Keratinocyte (primary cell): Measurements from ENCODE around the gene C2orf76. TPM values are rescaled to one million over a fixed set of nuclear protein-coding genes. Genes with fewer than 3 reads are reported as not detected.

Source experiments
- DNase-seq: peaks from one replicate; pipeline ENCODE4 v3.0.0-alpha.2; 2011; ENCODE audit warnings: low read depth, missing footprints, low spot score
- FAIRE-seq: peaks from 2 replicates; lab custom pipeline; 2011; peaks lifted over from hg19 to GRCh38; lab: Jason Lieb, UNC
- H2AFZ ChIP-seq: 2 replicates; pipeline ENCODE4 v1.6.0; 2012; ENCODE audit warnings: low read length, control low read depth, inconsistent platforms; ENCODE audit not compliant: control insufficient read depth
- H3K27ac ChIP-seq: 2 replicates; pipeline ENCODE4 v1.5.1; 2011; ENCODE audit warnings: low read length; ENCODE audit not compliant: control insufficient read depth, insufficient read depth
- H3K27me3 ChIP-seq: 3 replicates; pipeline ENCODE4 v1.6.0; 2011; ENCODE audit warnings: low read length; ENCODE audit not compliant: control insufficient read depth, insufficient read depth; ENCODE audit errors: extremely low read depth
- H3K36me3 ChIP-seq, 2 experiments: 2 replicates in 1 of 2; 3 replicates in 1 of 2; pipeline ENCODE4 v1.5.1; 2011; ENCODE audit warnings: low read length in 2 of 2, mild to moderate bottlenecking in 1 of 2; ENCODE audit not compliant: control insufficient read depth in 2 of 2, insufficient read depth in 2 of 2; ENCODE audit errors: extremely low read depth in 1 of 2
- H3K4me1 ChIP-seq: 3 replicates; pipeline ENCODE4 v1.5.1; 2011; ENCODE audit warnings: low read length; ENCODE audit not compliant: control insufficient read depth, insufficient read depth; ENCODE audit errors: extremely low read depth
- H3K4me2 ChIP-seq: 3 replicates; pipeline ENCODE4 v1.6.0; 2011; ENCODE audit warnings: low read depth, low read length; ENCODE audit not compliant: control insufficient read depth, insufficient read depth; ENCODE audit errors: extremely low read depth
- H3K4me3 ChIP-seq, 3 experiments: fragments of 200-600 bp in 1 of 3; sonication (generic) in 1 of 3; 2 replicates in 2 of 3; 3 replicates in 1 of 3; pipeline ENCODE4 v1.5.1; 2011 to 2016; ENCODE audit warnings: low read length in 3 of 3, mild to moderate bottlenecking in 3 of 3, control low read depth in 2 of 3, inconsistent platforms in 1 of 3, low read depth in 1 of 3, mixed read lengths in 1 of 3, mixed run types in 1 of 3, moderate library complexity in 1 of 3; ENCODE audit not compliant: control insufficient read depth in 2 of 3, insufficient read depth in 2 of 3; ENCODE audit errors: extremely low read depth in 1 of 3
- H3K79me2 ChIP-seq: 2 replicates; pipeline ENCODE4 v1.6.0; 2012; ENCODE audit warnings: low read length; ENCODE audit not compliant: control insufficient read depth, insufficient read depth
- H3K9ac ChIP-seq: 3 replicates; pipeline ENCODE4 v1.6.0; 2011; ENCODE audit warnings: low read length; ENCODE audit not compliant: control insufficient read depth, insufficient read depth; ENCODE audit errors: extremely low read depth
- H3K9me1 ChIP-seq: 3 replicates; pipeline ENCODE4 v1.6.0; 2011; ENCODE audit warnings: low read length; ENCODE audit not compliant: control insufficient read depth, insufficient read depth; ENCODE audit errors: extremely low read depth
- H3K9me3 ChIP-seq: 2 replicates; pipeline ENCODE4 v1.5.1; 2012; ENCODE audit warnings: low read depth, low read length; ENCODE audit not compliant: control insufficient read depth
- H4K20me1 ChIP-seq: 3 replicates; pipeline ENCODE4 v1.6.0; 2011; ENCODE audit warnings: low read length; ENCODE audit not compliant: control insufficient read depth, insufficient read depth; ENCODE audit errors: extremely low read depth
- CTCF ChIP-seq, 3 experiments: IDR thresholded peaks in 1 of 3; conservative IDR thresholded peaks in 1 of 3; optimal IDR thresholded peaks in 1 of 3; 2 replicates in 2 of 3; 3 replicates in 1 of 3; pipeline versions ENCODE3 to v1.5.1; 2011; ENCODE audit warnings: low read length in 3 of 3, mild to moderate bottlenecking in 3 of 3, moderate library complexity in 2 of 3, control low read depth in 1 of 3, inconsistent platforms in 1 of 3; ENCODE audit not compliant: insufficient read depth in 2 of 3; ENCODE audit errors: extremely low read depth in 1 of 3
- EZH2 ChIP-seq: IDR thresholded peaks from one replicate; pipeline ENCODE4 v1.6.1; 2012; ENCODE audit warnings: inconsistent platforms, mild to moderate bottlenecking, low read length, moderate library complexity
- dilution Hi-C: fragments of 300-500 bp; cut with MboI; formaldehyde crosslinking; loops from one replicate; pipeline ENCODE4 v1.7.0; 2020; ENCODE audit warnings: low sequenced_read_pairs; ENCODE audit not compliant: extremely low pct_ligation_motif_present
- polyA plus RNA-seq, 5 experiments: library from polyadenylated mRNA; depleted of rRNA in 3 of 5; stranded (reverse) in 3 of 5; stranded (forward) in 1 of 5; unstranded in 1 of 5; fragments of >200 nt; gene quantifications; 1 replicate in 1 of 5; 2 replicates in 3 of 5; 3 replicates in 1 of 5; pipeline versions ENCODE4 v1.2.1 to v1.2.3, GENCODE V29; 2011 to 2012; ENCODE audit warnings: missing spikeins in 2 of 5, low read depth in 1 of 5, low replicate concordance in 1 of 5

The C2orf76 gene
- polyA plus RNA-seq, 1 donor (not counting 4 experiments of a cell fraction or from before 2014, with no cell fraction given): 17.9 TPM

GRCh38 chr2:119255760-119256581 lies 110.7 kb downstream of the C2orf76 start:
- no peak overlapping the region for H2AFZ ChIP-seq
- peak; percentile 63 for DNase-seq
- peak; percentile 99 for FAIRE-seq
- H3K9ac ChIP-seq: no peak overlapping the region
- no peaks in the 10 kb centered on the region for H3K9me3 ChIP-seq
- peaks cover 8 to 15% of the 10 kb centered on the region in 2 experiments for H3K36me3 ChIP-seq
- H3K27ac ChIP-seq: peak overlapping the region; percentile 23
- no peaks in the 10 kb centered on the region for H4K20me1 ChIP-seq
- H3K4me3 ChIP-seq: no peak overlapping the region
- H3K27me3 ChIP-seq: no peaks in the 10 kb centered on the region
- peak overlapping the region; percentile 23 for H3K4me2 ChIP-seq
- H3K79me2 ChIP-seq: no peaks in the 10 kb centered on the region
- dilution Hi-C loops: no loop called here
- peaks cover 36% of the 10 kb centered on the region for H3K4me1 ChIP-seq
- TF ChIP-seq EZH2 (no peak), CTCF (optimal IDR thresholded peaks at IDR 0.05 in 1 of 3, IDR thresholded peaks at IDR 0.05 in 1 of 3, conservative IDR thresholded peaks at IDR 0.05 in 1 of 3; ENCODE audit: extremely low read depth in 1 of 3, insufficient read depth in 2 of 3, low read length in 3 of 3) (no peak)
- peaks cover 3% of the 10 kb centered on the region for H3K9me1 ChIP-seq

GRCh38 chr2:119254601-119255080 lies 112.0 kb downstream of the C2orf76 start:
- TF ChIP-seq CTCF (optimal IDR thresholded peaks at IDR 0.05 in 1 of 3, IDR thresholded peaks at IDR 0.05 in 1 of 3, conservative IDR thresholded peaks at IDR 0.05 in 1 of 3; ENCODE audit: extremely low read depth in 1 of 3, insufficient read depth in 2 of 3, low read length in 3 of 3) (no peak), EZH2 (no peak)

More at GRCh38 chr2:119254601-119255080, 112.0 kb downstream of the C2orf76 start:
- H3K4me1 ChIP-seq: peaks cover 36% of the 10 kb centered on the region
- H3K27ac ChIP-seq: no peak overlapping the region
- H3K36me3 ChIP-seq: peaks cover 16 to 17% of the 10 kb centered on the region in 2 experiments
- H3K4me3 ChIP-seq: no peak overlapping the region
- FAIRE-seq: no peak
- no peaks in the 10 kb centered on the region for H3K27me3 ChIP-seq
- no peak overlapping the region for H3K4me2 ChIP-seq
- dilution Hi-C loops: no loop called here
- no peak for DNase-seq
- H3K9me3 ChIP-seq: no peaks in the 10 kb centered on the region
- H3K79me2 ChIP-seq: no peaks in the 10 kb centered on the region
- no peaks in the 10 kb centered on the region for H4K20me1 ChIP-seq
- H3K9me1 ChIP-seq: peaks cover 3% of the 10 kb centered on the region
- H3K9ac ChIP-seq: no peak overlapping the region
- no peak overlapping the region for H2AFZ ChIP-seq
